AG04450 (cell line): ENCODE data around the gene UBE4B. TPM values are rescaled to one million over a fixed set of nuclear protein-coding genes. Genes with fewer than 3 reads are reported as not detected.

Experiments
- CTCF ChIA-PET: fragments of 300-600, 350-600 bp; formaldehyde crosslinking; extraction: SDS; loops from one replicate; lab custom pipeline; 2022; ENCODE audit warnings: antibody characterized with exemption, inconsistent platforms; lab: Charles Lee
- POLR2A ChIA-PET: fragments of 350-600 bp; formaldehyde crosslinking; extraction: SDS; loops from one replicate; lab custom pipeline; 2021; ENCODE audit warnings: antibody characterized with exemption, inconsistent platforms; lab: Yijun Ruan, JAX
- DNase-seq: peaks from one replicate; pipeline ENCODE4 v3.0.0-alpha.2; 2011; ENCODE audit warnings: low read depth, low spot score
- H3K27ac ChIP-seq: one replicate; pipeline ENCODE4 v1.5.1; 2012; ENCODE audit warnings: low read depth, low read length, control low read depth
- H3K27me3 ChIP-seq: one replicate; pipeline ENCODE4 v1.6.0; 2012; ENCODE audit warnings: low read length; ENCODE audit not compliant: control insufficient read depth, insufficient read depth
- H3K4me3 ChIP-seq: 2 replicates; pipeline ENCODE4 v1.5.1; 2011; ENCODE audit warnings: mild to moderate bottlenecking, low read depth, low read length, control low read depth
- H3K9me3 ChIP-seq: 2 replicates; pipeline ENCODE4 v1.5.1; 2012; ENCODE audit warnings: low read length; ENCODE audit not compliant: control insufficient read depth, insufficient read depth
- CTCF ChIP-seq: IDR thresholded peaks from 2 replicates; pipeline ENCODE4 v1.5.1; 2011; ENCODE audit warnings: low read depth, low read length, control low read depth, inconsistent platforms
- polyA plus RNA-seq: library from polyadenylated mRNA; depleted of rRNA; stranded (reverse); fragments of >200 nt; gene quantifications from 2 replicates; pipeline ENCODE4 v1.2.3, GENCODE V29; 2011

The UBE4B gene
- polyA plus RNA-seq, 1 experiment = 28.1 TPM

- ChIA-PET POLR2A (interaction anchor here (0.6 to 2.0 kb wide), 5 partner anchors 12 to 177 kb away, joined by 4 to 9 read pairs (median 6); partner anchors contain the start of genes KIF1B and NMNAT1), CTCF (interaction anchor here (0.6 to 1.6 kb wide), 2 partner anchors 90 to 96 kb away, joined by 6 to 8 read pairs; partner anchors contain the start of genes LZIC and NMNAT1)
- H3K4me3 ChIP-seq = peak overlapping the region; percentile 93
- H3K27me3 ChIP-seq = no peaks in the 10 kb centered on the region
- TF ChIP-seq CTCF = no peak
- peak overlapping the region; percentile 91 for H3K27ac ChIP-seq
- H3K9me3 ChIP-seq = no peaks in the 10 kb centered on the region; the same call in 1 of the 2 replicates
- DNase-seq = no peak
These were observed 644 bp downstream of the UBE4B start for GRCh38 chr1:10033359-10033845.

DNA sequence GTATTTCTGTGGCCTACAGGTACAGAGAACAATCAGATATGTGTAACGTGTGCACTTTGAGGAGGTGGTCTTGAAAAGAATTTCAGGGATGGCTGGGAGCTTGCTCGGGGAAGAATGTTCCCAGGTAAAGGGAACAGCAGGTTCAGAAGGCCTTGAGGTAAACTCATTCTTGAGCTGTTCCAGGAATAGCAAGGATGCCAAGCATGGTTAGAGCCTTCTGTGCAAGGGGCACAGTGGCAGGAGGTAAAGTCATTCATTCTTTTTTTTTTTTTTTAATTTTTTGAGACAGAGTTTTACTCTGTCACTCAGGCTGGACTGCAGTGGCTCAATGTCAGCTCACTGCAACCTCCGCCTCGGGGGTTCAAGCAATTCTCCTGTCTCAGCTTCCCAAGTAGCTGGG is 10.0 kb downstream of the UBE4B start:
- ChIA-PET POLR2A (no interaction called here), CTCF (interaction anchor here (0.6 kb wide), 1 partner anchor 101 kb away, joined by 3 read pairs; no protein-coding TSS in a partner anchor)
- no peak for TF ChIP-seq CTCF

GRCh38 chr1:10045480-10046355 is 13.0 kb downstream of the UBE4B start:
- peak overlapping the region; percentile 17 for H3K4me3 ChIP-seq
- no peaks in the 10 kb centered on the region for H3K27me3 ChIP-seq
- CTCF ChIA-PET = interaction anchor here (0.6 to 1.0 kb wide), 3 partner anchors 26 to 102 kb away, joined by 3 to 4 read pairs (median 3); partner anchors contain the start of genes LZIC and NMNAT1
- POLR2A ChIA-PET = interaction anchor here (0.6 to 1.3 kb wide), 7 partner anchors 9 to 353 kb away, joined by 3 to 6 read pairs (median 4); partner anchors contain the start of genes LZIC, NMNAT1 and PGD
- no peaks in the 10 kb centered on the region for H3K9me3 ChIP-seq
- peak overlapping the region; percentile 79 for H3K27ac ChIP-seq
- no peak for TF ChIP-seq CTCF
- peak; percentile 77 for DNase-seq

More for the DNA sequence above, 10.0 kb downstream of the UBE4B start:
- Histone ChIP-seq H3K9me3 (no peaks in the 10 kb centered on the region), H3K4me3 (no peak overlapping the region), H3K27me3 (no peaks in the 10 kb centered on the region), H3K27ac (no peak overlapping the region)
- DNase-seq = no peak

DNA sequence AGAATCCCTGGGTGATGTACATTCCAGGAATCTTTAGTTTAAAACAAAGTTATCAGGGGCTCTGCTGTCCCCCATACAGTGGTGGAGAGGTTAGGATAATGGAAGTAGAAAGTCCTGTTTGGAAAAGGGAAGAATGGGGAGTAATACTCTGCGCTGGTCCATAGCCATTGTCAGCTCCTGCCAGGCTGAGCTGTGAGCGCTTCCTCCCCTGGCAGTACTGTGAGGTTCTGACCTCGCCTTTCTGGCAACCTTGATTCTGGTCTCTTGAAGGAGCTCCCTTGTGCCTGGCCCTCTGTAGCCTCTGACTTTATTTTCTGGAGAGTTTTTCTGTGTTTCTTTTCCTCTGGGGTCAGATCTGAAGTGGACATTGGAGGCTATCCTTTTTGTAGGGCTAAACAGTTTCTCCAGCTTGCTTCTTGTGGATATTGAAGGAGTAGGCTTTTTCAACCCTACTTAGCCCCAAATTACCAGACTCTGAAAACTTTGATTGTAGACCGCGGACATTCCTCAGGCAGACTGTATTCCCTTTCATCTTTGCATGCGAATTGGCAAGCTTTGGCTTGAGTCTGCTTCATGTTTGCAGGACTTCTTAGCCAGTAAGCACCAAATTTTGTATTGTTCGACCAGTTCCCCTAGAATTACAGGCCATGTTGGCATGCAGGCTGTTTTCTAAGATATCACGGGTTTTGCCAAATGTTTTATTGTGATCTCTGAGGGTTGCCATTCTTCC is 13.8 kb downstream of the UBE4B start:
- ChIA-PET POLR2A (interaction anchor here (1.0 to 1.3 kb wide), 4 partner anchors 9 to 352 kb away, joined by 3 to 6 read pairs (median 4); partner anchors contain the start of genes LZIC, NMNAT1 and PGD), CTCF (interaction anchor here (1.0 kb wide), 2 partner anchors 97 to 103 kb away, joined by 3 read pairs; partner anchors contain the start of genes LZIC and NMNAT1)
- no peak for DNase-seq
- Histone ChIP-seq H3K9me3 (no peaks in the 10 kb centered on the region), H3K27me3 (no peaks in the 10 kb centered on the region), H3K27ac (peak overlapping the region; percentile 79), H3K4me3 (peak overlapping the region; percentile 17)
- no peak for TF ChIP-seq CTCF
